ENCODE measurements around the gene C5orf15. TPM values are rescaled to one million over a fixed set of nuclear protein-coding genes. Genes with fewer than 3 reads are reported as not detected.
A peak's percentile ranks its signal among the peaks of the same experiment; 100 is the strongest.

C5orf15 gene
- total and polyA plus RNA-seq, 9 of the 15 experiments (the other 6 are each of a cell fraction or from before 2014, with no cell fraction given), result 23.3 to 50.7 (median 35.5) TPM

GRCh38 chr5:134000091-134000511, 31.7 kb upstream of the C5orf15 start:
- intact Hi-C loops (cut with micrococcal nuclease), result no loop called here
- Histone ChIP-seq H3K9ac (ENCODE audit: insufficient read depth in 1 of 2, low read depth in 2 of 2, low read length in 2 of 2) (peak overlapping the region in 1 of 2 experiments; percentile 85; a peak in 2 of 4 replicates), H2AFZ (ENCODE audit: low read depth, low read length) (no peak overlapping the region), H4K20me1 (replicated peaks; ENCODE audit: control insufficient read depth, insufficient read depth, low read length) (peaks cover 56% of the 10 kb centered on the region), H3K9me3 (replicated peaks; ENCODE audit: control insufficient read depth, insufficient read depth, low read depth, low read length) (no peaks in the 10 kb centered on the region), H3K4me3 (no peak overlapping the region), H3K4me1 (replicated peaks in 1 of 2; ENCODE audit: control insufficient read depth in 2 of 2, insufficient read depth in 2 of 2, low read length in 2 of 2) (peaks cover 38 to 47% of the 10 kb centered on the region in 2 experiments), H3K27ac (ENCODE audit: extremely low read depth, low read depth, low read length) (no peak overlapping the region), H3K4me2 (ENCODE audit: insufficient read depth, low read length) (no peak overlapping the region), H3K27me3 (ENCODE audit: control insufficient read depth in 2 of 2, insufficient read depth in 2 of 2, low read length in 2 of 2) (no peaks in the 10 kb centered on the region), H3K79me2 (ENCODE audit: control insufficient read depth, insufficient read depth, low read length) (peaks cover 99% of the 10 kb centered on the region), H3K9me1 (ENCODE audit: control insufficient read depth, insufficient read depth, low read length) (peaks cover 19% of the 10 kb centered on the region), H3K36me3 (ENCODE audit: control insufficient read depth, insufficient read depth, low read length) (peaks cover 49% of the 10 kb centered on the region)
- no peak for ATAC-seq
- WGBS (ENCODE audit: insufficient coverage, low coverage, missing lambda C conversion rate), result 100% methylated on average over 5 of the region's 5 CpGs
- CTCF ChIA-PET (ENCODE audit: low intra/inter-chr PET ratio), result no interaction called here
- no peak for DNase-seq (ENCODE audit: extremely low read depth in 1 of 4, low spot score in 3 of 4)
- FAIRE-seq, result no peak
- in situ Hi-C loops (cut with MboI), result no loop called here
- no TSS peak for BruUV-seq (replicated peaks)
- POLR2A ChIA-PET, result interaction anchor here (0.8 to 1.3 kb wide), 5 partner anchors 13 to 46 kb away, joined by 3 to 6 read pairs (median 3); no protein-coding TSS in a partner anchor
- TF ChIP-seq POLR2A (conservative IDR thresholded peaks at IDR 0.05) (peak; percentile 39; the same call in 1 of the 2 replicates), ZFPM2 (CRISPR knock-in tag; IDR thresholded peaks at IDR 0.05) (no peak)

GRCh38 chr5:133998807-133999206, 30.4 kb upstream of the C5orf15 start:
- no TSS peak for BruUV-seq (replicated peaks)
- Histone ChIP-seq H3K27ac (ENCODE audit: extremely low read depth, low read depth, low read length) (no peak overlapping the region), H3K9ac (ENCODE audit: insufficient read depth in 1 of 2, low read depth in 2 of 2, low read length in 2 of 2) (peak overlapping the region in 1 of 2 experiments; percentile 51; a peak in 1 of 4 replicates), H3K9me1 (ENCODE audit: control insufficient read depth, insufficient read depth, low read length) (peaks cover 20% of the 10 kb centered on the region), H2AFZ (ENCODE audit: low read depth, low read length) (no peak overlapping the region), H3K4me3 (no peak overlapping the region), H3K79me2 (ENCODE audit: control insufficient read depth, insufficient read depth, low read length) (peaks cover 100% of the 10 kb centered on the region), H3K4me1 (replicated peaks in 1 of 2; ENCODE audit: control insufficient read depth in 2 of 2, insufficient read depth in 2 of 2, low read length in 2 of 2) (peaks cover 36 to 41% of the 10 kb centered on the region in 2 experiments), H4K20me1 (replicated peaks; ENCODE audit: control insufficient read depth, insufficient read depth, low read length) (peaks cover 67% of the 10 kb centered on the region), H3K4me2 (ENCODE audit: insufficient read depth, low read length) (no peak overlapping the region), H3K27me3 (ENCODE audit: control insufficient read depth in 2 of 2, insufficient read depth in 2 of 2, low read length in 2 of 2) (no peaks in the 10 kb centered on the region), H3K36me3 (ENCODE audit: control insufficient read depth, insufficient read depth, low read length) (peaks cover 62% of the 10 kb centered on the region), H3K9me3 (replicated peaks; ENCODE audit: control insufficient read depth, insufficient read depth, low read depth, low read length) (no peaks in the 10 kb centered on the region)
- no peak for DNase-seq (ENCODE audit: extremely low read depth in 1 of 4, low spot score in 3 of 4)
- WGBS (ENCODE audit: insufficient coverage, low coverage, missing lambda C conversion rate), result 94% methylated on average over 7 of the region's 7 CpGs
- intact Hi-C loops (cut with micrococcal nuclease) (no loop called here), in situ Hi-C loops (cut with MboI) (no loop called here)
- ChIA-PET CTCF (ENCODE audit: low intra/inter-chr PET ratio) (no interaction called here), POLR2A (interaction anchor here (1.0 to 1.9 kb wide), 3 partner anchors 15 to 33 kb away, joined by 4 to 5 read pairs (median 5); no protein-coding TSS in a partner anchor)
- TF ChIP-seq RUNX1 (IDR thresholded peaks at IDR 0.05; ENCODE audit: low read depth), result no peak
- TF ChIP-seq ZNF121 (CRISPR knock-in tag; conservative IDR thresholded peaks at IDR 0.05), result peak; percentile 41; the same call in 1 of the 2 replicates
- ATAC-seq, result no peak
- no peak for FAIRE-seq

All from K562 (cell line).